Activated CD4-positive, alpha-beta T cell treated with anti-CD3 and anti-CD28 coated beads, Interleukin-2, amount 50 U/mL, for 48 hours (primary cell): Measurements from ENCODE around the gene KIAA1671.
"Not testable (repeated sequence)": the region's sequence is repeated elsewhere in the genome, so short reads cannot be mapped to it uniquely, and the experiment has no call there.

Source experiments
- DNase-seq, 2 experiments: peaks; one replicate each; pipeline ENCODE4 v3.0.0-alpha.2; 2020

The KIAA1671 gene

GRCh38 chr22:25207553-25208157, 255.1 kb downstream of the KIAA1671 start:
- no peak for DNase-seq

- no peak for DNase-seq
These were observed 255.8 kb downstream of the KIAA1671 start for GRCh38 chr22:25208328-25208727.

DNA sequence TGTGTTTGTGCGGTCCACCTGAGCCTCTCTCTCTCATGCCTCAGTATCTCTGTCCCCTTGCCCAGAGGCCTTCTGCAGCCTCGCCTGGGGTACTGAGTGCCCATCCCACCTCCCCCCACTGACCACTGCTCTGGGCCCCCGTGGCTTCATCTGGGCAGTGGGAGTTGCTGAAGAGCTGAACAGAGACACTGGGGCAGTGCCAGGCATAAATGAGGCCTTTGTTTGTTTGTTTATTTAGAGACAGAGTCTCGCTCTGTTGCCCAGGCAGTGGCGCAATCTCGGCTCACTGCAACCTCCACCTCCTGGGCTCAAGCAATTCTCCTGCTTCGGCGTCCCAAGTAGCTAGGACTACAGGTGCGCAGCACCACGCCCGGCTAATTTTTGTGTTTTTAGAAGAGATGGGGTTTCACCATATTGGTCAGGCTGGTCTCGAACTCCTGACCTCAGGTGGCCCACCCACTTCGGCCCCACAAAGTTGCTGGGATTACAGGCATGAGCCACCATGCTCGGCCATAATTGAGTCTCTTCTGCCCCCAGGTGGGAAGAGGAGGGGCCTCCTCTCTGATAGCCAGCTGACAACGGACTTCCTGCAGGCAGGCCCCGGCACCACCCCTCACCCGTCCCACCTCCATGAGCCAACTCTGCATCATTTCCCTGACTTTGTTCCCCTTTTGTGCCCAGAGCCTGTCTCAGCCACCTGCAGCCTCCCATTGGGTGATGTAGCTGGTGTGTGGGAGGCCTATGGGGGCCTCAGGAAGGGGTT, 256.4 kb downstream of the KIAA1671 start:
- no peak for DNase-seq

DNA sequence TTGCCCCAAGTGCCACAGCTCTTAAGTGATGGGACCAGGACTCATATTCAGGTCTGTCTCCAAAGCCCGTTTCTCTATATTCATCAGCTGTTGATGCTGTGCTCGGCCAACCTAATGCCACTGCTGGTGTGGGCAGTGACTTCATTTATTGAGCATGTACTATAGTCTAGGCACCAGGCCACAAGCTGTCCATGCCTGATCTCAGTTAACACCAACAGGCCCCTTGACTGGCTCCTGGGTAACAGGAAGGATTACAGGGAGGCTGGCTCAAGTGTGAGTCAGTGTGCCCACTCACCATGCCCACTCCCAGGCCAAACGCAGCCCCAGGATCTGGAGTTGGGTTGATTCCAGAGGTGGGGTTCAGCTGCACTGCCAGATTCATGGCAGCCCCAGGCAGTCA, 258.3 kb downstream of the KIAA1671 start:
- DNase-seq, result no peak

- no peak for DNase-seq
These were observed 259.8 kb downstream of the KIAA1671 start for GRCh38 chr22:25212337-25212736.

DNA sequence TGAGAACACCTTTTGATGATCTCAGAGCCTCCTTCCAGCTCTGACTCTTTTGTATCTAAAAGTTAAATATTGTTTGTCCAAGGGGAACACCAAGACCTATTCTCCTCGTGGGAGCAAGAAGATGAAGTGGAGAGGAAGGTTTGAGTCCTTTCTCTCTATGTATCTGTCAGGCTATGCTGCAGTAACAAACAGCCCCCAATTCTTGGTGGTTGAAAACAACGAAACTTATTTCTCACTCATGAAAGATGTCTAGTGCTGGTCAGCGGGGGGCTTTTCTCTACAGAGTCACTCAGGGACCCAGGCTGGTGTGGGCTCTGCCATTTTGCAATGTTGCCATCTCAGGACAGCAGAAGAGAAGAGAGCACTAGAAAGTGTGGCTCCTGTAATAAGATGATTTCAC, 260.7 kb downstream of the KIAA1671 start:
- no peak for DNase-seq

GRCh38 chr22:25216230-25216629, 263.7 kb downstream of the KIAA1671 start:
- DNase-seq, result no peak

DNA sequence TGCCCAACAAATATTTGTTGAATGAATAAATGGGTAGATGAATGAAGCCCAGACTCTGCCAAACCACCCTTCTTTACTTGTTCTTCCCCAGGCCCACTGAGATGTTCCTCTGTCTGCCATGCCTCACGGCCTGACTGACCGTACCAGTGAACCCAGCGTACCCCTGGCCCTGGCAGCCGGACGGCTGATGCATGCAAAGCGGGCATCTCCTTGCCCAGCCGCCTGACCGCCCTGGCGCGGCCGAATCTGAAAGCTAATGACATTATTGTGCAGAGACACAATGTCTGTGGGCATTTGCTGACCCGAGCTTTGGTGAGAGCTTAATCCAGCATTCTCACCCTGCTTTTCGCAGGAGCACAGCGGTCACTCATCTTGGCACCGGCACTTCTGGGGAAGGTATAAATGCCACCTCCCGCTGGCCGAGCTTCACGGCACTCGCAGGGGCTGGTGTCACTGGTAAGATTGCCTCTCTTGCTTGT, 266.7 kb downstream of the KIAA1671 start, which contains the start of gene CRYBB2:
CRYBB2 (plus strand) TSS at position 429 of the 479 bp plus-strand sequence. CDS start 1,791 bp downstream, outside the sequence.
- no peak for DNase-seq

GRCh38 chr22:25219948-25220442, 267.5 kb downstream of the KIAA1671 start:
- no peak for DNase-seq

DNA sequence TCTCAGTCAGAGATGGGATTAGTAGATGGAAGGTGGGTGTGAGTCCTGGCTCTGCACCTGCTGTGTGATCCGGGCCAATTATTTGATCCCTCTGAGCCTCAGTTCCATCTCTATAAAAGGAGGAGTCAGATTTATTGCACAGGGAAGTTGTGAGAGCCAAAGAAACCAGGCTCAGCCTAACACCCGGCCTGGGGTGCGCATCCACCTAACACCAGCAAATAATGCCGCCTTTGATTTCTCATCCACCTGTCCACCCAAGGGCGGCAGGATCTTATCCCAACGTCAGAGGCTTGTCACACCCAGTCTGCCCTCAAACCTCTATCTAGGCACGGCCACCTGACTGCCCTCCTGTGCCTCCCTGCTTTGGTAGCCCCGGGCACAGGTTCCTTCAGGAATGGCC, 269.3 kb downstream of the KIAA1671 start:
- no peak for DNase-seq

- no peak for DNase-seq
These were observed 270.8 kb downstream of the KIAA1671 start for GRCh38 chr22:25223269-25223850.

DNA sequence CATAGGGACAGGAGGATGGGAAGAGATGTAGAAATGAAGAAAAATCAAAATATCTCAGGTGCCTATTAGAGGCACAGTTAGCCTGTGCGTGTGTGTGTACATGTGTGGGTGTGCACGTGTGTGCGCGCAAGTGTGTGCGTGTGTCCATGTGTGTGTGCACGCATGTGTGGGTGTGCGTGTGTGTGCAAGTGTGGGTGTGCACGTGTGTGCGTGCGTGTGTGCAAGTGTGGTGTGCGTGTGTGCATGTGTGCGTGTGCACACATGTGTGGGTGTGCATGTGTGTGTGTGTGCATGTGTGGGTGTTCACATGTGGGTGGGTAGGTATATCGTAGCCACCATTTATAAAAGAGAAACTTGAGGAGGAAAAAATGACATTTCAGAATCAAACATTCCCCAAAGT, 276.3 kb downstream of the KIAA1671 start:
- DNase-seq, result no peak

DNA sequence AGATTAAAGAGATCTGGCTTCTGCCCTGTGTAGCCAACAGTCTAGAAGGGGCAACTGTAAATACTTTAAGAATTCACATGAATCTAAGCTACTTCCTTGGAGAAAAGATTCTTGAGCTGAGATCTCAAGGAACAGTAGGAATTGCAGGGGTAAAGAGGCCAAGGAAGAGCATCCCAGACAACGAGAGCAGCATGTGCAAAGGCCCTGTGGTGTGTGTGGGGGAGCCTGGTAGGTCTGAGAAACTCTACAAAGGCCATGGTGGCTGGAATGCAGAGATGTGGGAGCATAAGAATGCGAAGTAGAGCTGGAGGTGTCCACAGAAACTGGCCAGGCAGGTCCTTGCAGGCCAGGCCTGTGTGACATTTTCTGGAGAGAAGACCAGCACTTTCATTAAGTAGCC, 278.2 kb downstream of the KIAA1671 start:
- DNase-seq, result not testable (repeated sequence)

GRCh38 chr22:25232301-25232700, 279.8 kb downstream of the KIAA1671 start:
- DNase-seq, result no peak

- not testable (repeated sequence) for DNase-seq
These were observed 281.2 kb downstream of the KIAA1671 start for GRCh38 chr22:25233706-25234105.

DNA sequence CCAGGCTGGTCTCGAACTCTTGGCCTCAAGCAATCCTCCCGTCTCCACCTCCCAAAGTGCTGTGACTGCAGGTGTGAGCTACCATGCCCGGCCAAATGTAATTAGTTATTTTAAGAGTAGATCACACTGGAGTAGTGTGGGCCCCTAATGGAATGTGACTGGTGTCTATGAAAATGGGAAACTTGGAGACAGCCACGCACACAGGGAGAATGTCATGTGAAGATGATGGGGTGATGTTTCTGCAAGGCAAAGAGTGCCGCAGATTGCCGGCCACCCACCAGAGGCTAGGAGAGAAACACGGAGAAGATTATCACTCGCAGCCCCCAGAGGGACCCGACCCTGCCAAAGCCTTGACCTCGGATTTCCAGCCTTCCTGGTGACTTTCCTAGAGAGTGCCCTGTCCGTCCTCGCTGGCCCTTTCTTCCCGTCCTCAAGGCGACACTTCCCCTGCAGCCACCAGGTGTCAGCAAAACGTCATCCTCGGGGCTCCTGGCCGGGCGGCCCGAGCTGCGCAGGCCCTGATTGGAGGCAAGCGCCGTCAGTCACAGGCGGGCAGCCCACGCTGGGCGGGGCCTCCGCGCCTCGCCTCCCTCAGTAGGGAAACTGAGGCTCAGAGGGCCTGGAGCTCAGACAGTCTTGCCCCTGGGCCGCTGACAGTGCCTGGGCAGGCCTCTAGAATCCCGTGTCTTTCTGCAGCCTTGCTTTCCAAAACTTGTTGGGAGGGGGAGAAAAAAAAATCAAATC, 283.2 kb downstream of the KIAA1671 start:
- peak; percentile 76 to 80 for DNase-seq

DNA sequence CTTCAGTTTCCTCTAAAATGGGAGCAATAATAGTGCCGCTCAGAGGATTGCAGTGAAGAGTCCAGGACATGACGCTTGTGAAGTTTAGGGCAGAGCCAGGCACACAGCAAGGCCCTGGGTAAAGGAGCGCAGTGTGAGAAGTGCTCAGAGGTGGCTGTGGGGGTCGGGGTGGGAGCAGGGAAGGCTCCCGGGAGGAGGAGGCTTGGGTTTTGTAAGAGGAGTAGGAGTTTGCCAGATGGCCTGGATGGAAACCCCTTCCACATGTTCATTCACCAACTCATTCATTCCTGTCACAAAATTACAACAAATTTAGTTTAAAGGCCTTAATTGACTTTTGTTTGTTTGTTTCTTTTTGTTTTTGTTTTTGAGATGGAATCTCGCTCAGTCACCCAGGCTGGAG, 283.9 kb downstream of the KIAA1671 start:
- DNase-seq, result no peak

GRCh38 chr22:25237503-25237902, 285.0 kb downstream of the KIAA1671 start:
- DNase-seq, result no peak

GRCh38 chr22:25238058-25238457, 285.5 kb downstream of the KIAA1671 start:
- DNase-seq, result not testable (repeated sequence)
